H9 (cell line): ENCODE data around the gene KRTAP4-2. TPM values are rescaled to one million over a fixed set of nuclear protein-coding genes. Genes with fewer than 3 reads are reported as not detected.

Experiments used
- DNase-seq: peaks from one replicate; pipeline ENCODE4 v3.0.0-alpha.2; 2017
- H2AFZ ChIP-seq: one replicate; pipeline ENCODE4 v1.6.1; 2013; ENCODE audit warnings: mild to moderate bottlenecking, low read length, control low read depth, moderate library complexity
- H2AK5ac ChIP-seq: 2 replicates; pipeline ENCODE4 v1.6.1; 2013; ENCODE audit warnings: low read length, control low read depth, mixed read lengths; ENCODE audit not compliant: insufficient read length
- H2BK120ac ChIP-seq: one replicate; pipeline ENCODE4 v1.6.1; 2013; ENCODE audit warnings: low read depth, mild to moderate bottlenecking, low read length, control low read depth, inconsistent platforms; ENCODE audit not compliant: poor library complexity, severe bottlenecking
- H2BK12ac ChIP-seq: 2 replicates; pipeline ENCODE4 v1.6.1; 2013; ENCODE audit warnings: low read length, control low read depth, mixed read lengths, low read depth; ENCODE audit not compliant: insufficient read length
- H2BK15ac ChIP-seq: 2 replicates; pipeline ENCODE4 v1.6.1; 2013; ENCODE audit warnings: low read depth, low read length, control low read depth
- H2BK20ac ChIP-seq: one replicate; pipeline ENCODE4 v1.6.1; 2013; ENCODE audit warnings: low read depth, mild to moderate bottlenecking, low read length, control low read depth, inconsistent platforms; ENCODE audit not compliant: poor library complexity, severe bottlenecking
- H2BK5ac ChIP-seq: 2 replicates; pipeline ENCODE4 v1.6.1; 2013; ENCODE audit warnings: low read length, control low read depth, mixed read lengths; ENCODE audit not compliant: insufficient read length
- H3K14ac ChIP-seq: 2 replicates; pipeline ENCODE4 v1.6.1; 2013; ENCODE audit warnings: low read length, control low read depth; ENCODE audit not compliant: insufficient read depth
- H3K18ac ChIP-seq: 2 replicates; pipeline ENCODE4 v1.6.1; 2013; ENCODE audit warnings: low read depth, mild to moderate bottlenecking, mixed read lengths, low read length, control low read depth; ENCODE audit not compliant: insufficient read length
- H3K23ac ChIP-seq: 2 replicates; pipeline ENCODE4 v1.6.1; 2013; ENCODE audit warnings: low read length, control low read depth, mixed read lengths, low read depth; ENCODE audit not compliant: insufficient read length
- H3K23me2 ChIP-seq: 2 replicates; pipeline ENCODE4 v1.6.1; 2013; ENCODE audit warnings: low read depth, mild to moderate bottlenecking, mixed read lengths, low read length, control low read depth; ENCODE audit not compliant: insufficient read length, poor library complexity, severe bottlenecking
- H3K27ac ChIP-seq: 2 replicates; pipeline ENCODE4 v1.5.1; 2013; ENCODE audit warnings: low read length, control low read depth, mixed read lengths, low read depth; ENCODE audit not compliant: insufficient read length
- H3K27me3 ChIP-seq: 2 replicates; pipeline ENCODE4 v1.6.1; 2013; ENCODE audit warnings: low read length, control low read depth, inconsistent platforms; ENCODE audit not compliant: insufficient read depth
- H3K4ac ChIP-seq: 2 replicates; pipeline ENCODE4 v1.6.1; 2013; ENCODE audit warnings: low read depth, mild to moderate bottlenecking, control low read depth, inconsistent platforms, low read length, moderate library complexity
- H3K4me1 ChIP-seq: 2 replicates; pipeline ENCODE4 v1.6.1; 2013; ENCODE audit warnings: low read length, control low read depth, inconsistent platforms; ENCODE audit not compliant: insufficient read depth
- H3K4me2 ChIP-seq: 2 replicates; pipeline ENCODE4 v1.6.1; 2013; ENCODE audit warnings: low read length, control low read depth, mixed read lengths; ENCODE audit not compliant: insufficient read length, insufficient read depth
- H3K56ac ChIP-seq: 2 replicates; pipeline ENCODE4 v1.6.1; 2013; ENCODE audit warnings: low read depth, mild to moderate bottlenecking, mixed read lengths, low read length, control low read depth; ENCODE audit not compliant: insufficient read length
- H3K79me1 ChIP-seq: 2 replicates; pipeline ENCODE4 v1.6.1; 2013; ENCODE audit warnings: low read depth, mild to moderate bottlenecking, moderate library complexity, low read length, control low read depth, inconsistent platforms; ENCODE audit not compliant: insufficient read depth, poor library complexity, severe bottlenecking
- H3K79me2 ChIP-seq: 2 replicates; pipeline ENCODE4 v1.6.1; 2013; ENCODE audit warnings: low read length, control low read depth, inconsistent platforms; ENCODE audit not compliant: insufficient read depth
- H3K9ac ChIP-seq: 2 replicates; pipeline ENCODE4 v1.6.1; 2013; ENCODE audit warnings: low read length, control low read depth, mixed read lengths; ENCODE audit not compliant: insufficient read length; ENCODE audit errors: extremely low read depth
- H3K9me3 ChIP-seq: one replicate; pipeline ENCODE4 v1.6.1; 2013; ENCODE audit warnings: low read depth, low read length, inconsistent platforms; ENCODE audit not compliant: control insufficient read depth
- H3T11ph ChIP-seq: one replicate; pipeline ENCODE4 v1.6.1; 2013; ENCODE audit warnings: mild to moderate bottlenecking, low read length, control low read depth, inconsistent platforms
- H4K20me1 ChIP-seq: one replicate; pipeline ENCODE4 v1.6.1; 2013; ENCODE audit not compliant: control insufficient read depth, insufficient read length, insufficient read depth
- H4K5ac ChIP-seq: 2 replicates; pipeline ENCODE4 v1.6.1; 2013; ENCODE audit warnings: low read depth, mild to moderate bottlenecking, mixed read lengths, low read length, control low read depth; ENCODE audit not compliant: insufficient read length
- H4K8ac ChIP-seq: replicated peaks from 2 replicates; pipeline ENCODE4 v1.6.1; 2013; ENCODE audit warnings: low read length, control low read depth, mixed read lengths, low read depth; ENCODE audit not compliant: insufficient read length
- H4K91ac ChIP-seq: 2 replicates; pipeline ENCODE4 v1.6.1; 2013; ENCODE audit warnings: low read depth, mild to moderate bottlenecking, moderate library complexity, mixed read lengths, low read length, control low read depth; ENCODE audit not compliant: insufficient read length
- H3K27ac Mint-ChIP-seq, 3 experiments: 2 replicates in 2 of 3; 3 replicates in 1 of 3; pipeline ENCODE4 v1.8.0; 2020 to 2021; ENCODE audit warnings: mixed read lengths in 3 of 3, mild to moderate bottlenecking in 1 of 3, moderate library complexity in 1 of 3
- H3K27me3 Mint-ChIP-seq: 2 replicates; pipeline ENCODE4 v1.8.0; 2021; ENCODE audit warnings: low read depth, mild to moderate bottlenecking, moderate library complexity, mixed read lengths
- H3K36me3 Mint-ChIP-seq, 3 experiments: 2 replicates in 2 of 3; 3 replicates in 1 of 3; pipeline ENCODE4 v1.8.0; 2020 to 2021; ENCODE audit warnings: low read depth in 3 of 3, mixed read lengths in 3 of 3; ENCODE audit not compliant: insufficient read depth in 1 of 3
- H3K4me1 Mint-ChIP-seq, 2 experiments: 2 replicates each; pipeline ENCODE4 v1.8.0; 2020; ENCODE audit warnings: mixed read lengths in 2 of 2
- H3K4me3 Mint-ChIP-seq, 2 experiments: 2 replicates in 1 of 2; 3 replicates in 1 of 2; pipeline ENCODE4 v1.8.0; 2020 to 2021; ENCODE audit warnings: mild to moderate bottlenecking in 2 of 2, mixed read lengths in 2 of 2, moderate library complexity in 1 of 2
- H3K9me3 Mint-ChIP-seq, 2 experiments: 2 replicates in 1 of 2; 3 replicates in 1 of 2; pipeline ENCODE4 v1.8.0; 2020; ENCODE audit warnings: mild to moderate bottlenecking in 2 of 2, mixed read lengths in 2 of 2, moderate library complexity in 1 of 2
- CTCF ChIP-seq: fragments of 200-600 bp; sonication (generic); conservative IDR thresholded peaks from 3 replicates; pipeline ENCODE4 v1.8.0; 2021; ENCODE audit warnings: antibody characterized with exemption, mild to moderate bottlenecking
- WGBS: extraction: QIAGEN DNeasy Blood & Tissue Kit; methylation state at CpG from one replicate; pipeline ENCODE4 v1.1.7; 2013; ENCODE audit warnings: missing lambda C conversion rate, low lambda C conversion rate, mixed read lengths; ENCODE audit not compliant: insufficient read length; ENCODE audit errors: extremely low coverage; 5-methylcytosine and 5-hydroxymethylcytosine counted together
- total RNA-seq: library from RNA; stranded (reverse); gene quantifications from 2 replicates; pipeline ENCODE4 v1.2.1, GENCODE V29; 2021

The KRTAP4-2 gene
- total RNA-seq, 1 experiment from 2014 or later = not detected

GRCh38 chr17:41131979-41132378 lies 46.0 kb downstream of the KRTAP4-2 start:
- no peak overlapping the region for H3K27ac Mint-ChIP-seq
- Histone ChIP-seq H3K4me1 (no peaks in the 10 kb centered on the region), H3K79me2 (no peaks in the 10 kb centered on the region), H2BK5ac (no peak overlapping the region), H4K91ac (no peak overlapping the region), H2BK12ac (no peak overlapping the region), H3K23ac (no peak overlapping the region), H2BK120ac (no peak overlapping the region), H4K20me1 (no peaks in the 10 kb centered on the region), H4K8ac (no peak overlapping the region), H3K9me3 (no peaks in the 10 kb centered on the region), H3K79me1 (no peaks in the 10 kb centered on the region), H3K18ac (no peak overlapping the region), H3K4ac (no peak overlapping the region), H3K9ac (no peak overlapping the region), H3K4me2 (no peak overlapping the region), H4K5ac (no peak overlapping the region), H3K56ac (no peak overlapping the region), H2BK15ac (no peak overlapping the region), H3K27me3 (no peaks in the 10 kb centered on the region), H2BK20ac (no peak overlapping the region), H2AK5ac (no peak overlapping the region), H2AFZ (no peak overlapping the region), H3K14ac (no peak overlapping the region), H3K27ac (no peak overlapping the region), H3T11ph (no peak overlapping the region), H3K23me2 (no peaks in the 10 kb centered on the region)
- H3K4me3 Mint-ChIP-seq = no peak overlapping the region
- TF ChIP-seq CTCF = no peak
- no peaks in the 10 kb centered on the region for H3K4me1 Mint-ChIP-seq
- peaks cover 0 to 8% of the 10 kb centered on the region in 2 experiments; a peak in 2 of 5 replicates for H3K9me3 Mint-ChIP-seq
- whole genome bisulfite sequencing = no CpG with 5 or more reads among the region's 3 CpGs
- no peaks in the 10 kb centered on the region for H3K36me3 Mint-ChIP-seq
- H3K27me3 Mint-ChIP-seq = no peaks in the 10 kb centered on the region
- DNase-seq = no peak

Other genes with a start within 250 kb of the KRTAP4-2 start
- not detected in 2 replicates for gene KRT23, start 240.6 kb downstream of the KRTAP4-2 start, total RNA-seq
- gene KRT39, start 211.3 kb downstream of the KRTAP4-2 start, total RNA-seq = not detected in 2 replicates
- gene KRT40, start 193.9 kb downstream of the KRTAP4-2 start, total RNA-seq = not detected in 2 replicates
- gene KRTAP3-3, start 184.1 kb downstream of the KRTAP4-2 start, total RNA-seq = not detected in 2 replicates
- gene KRTAP3-2, start 178.3 kb downstream of the KRTAP4-2 start, total RNA-seq = not detected in 2 replicates
- not detected in 2 replicates for gene KRTAP3-1, start 169.1 kb downstream of the KRTAP4-2 start, total RNA-seq
- gene KRTAP1-5, start 151.0 kb downstream of the KRTAP4-2 start, total RNA-seq = not detected in 2 replicates
- gene KRTAP1-4, start 148.0 kb downstream of the KRTAP4-2 start, total RNA-seq = not detected in 2 replicates
- gene KRTAP1-3, start 143.3 kb downstream of the KRTAP4-2 start, total RNA-seq = not detected in 2 replicates
- gene KRTAP1-1, start 136.8 kb downstream of the KRTAP4-2 start, total RNA-seq = not detected in 2 replicates
- gene KRTAP2-1, start 130.9 kb downstream of the KRTAP4-2 start, total RNA-seq = not detected in 2 replicates
- not detected in 2 replicates for gene KRTAP2-2, start 123.0 kb downstream of the KRTAP4-2 start, total RNA-seq
- not detected in 2 replicates for gene KRTAP2-3, start 118.1 kb downstream of the KRTAP4-2 start, total RNA-seq
- not detected in 2 replicates for gene KRTAP2-4, start 112.3 kb downstream of the KRTAP4-2 start, total RNA-seq
- gene KRTAP4-7, start 94.1 kb downstream of the KRTAP4-2 start, total RNA-seq = not detected in 2 replicates
- gene KRTAP4-8, start 80.1 kb downstream of the KRTAP4-2 start, total RNA-seq = not detected in 2 replicates
- gene KRTAP4-16, start 76.0 kb downstream of the KRTAP4-2 start, total RNA-seq = not detected in 2 replicates
- not detected in 2 replicates for gene KRTAP4-9, start 72.8 kb downstream of the KRTAP4-2 start, total RNA-seq
- gene KRTAP4-11, start 59.8 kb downstream of the KRTAP4-2 start, total RNA-seq = not detected in 2 replicates
- gene KRTAP4-12, start 54.0 kb downstream of the KRTAP4-2 start, total RNA-seq = not detected in 2 replicates
- not detected in 2 replicates for gene KRTAP4-6, start 37.7 kb downstream of the KRTAP4-2 start, total RNA-seq
- not detected in 2 replicates for gene KRTAP4-5, start 28.4 kb downstream of the KRTAP4-2 start, total RNA-seq
- not detected in 2 replicates for gene KRTAP4-4, start 17.5 kb downstream of the KRTAP4-2 start, total RNA-seq
- not detected in 2 replicates for gene KRTAP4-3, start 10.0 kb downstream of the KRTAP4-2 start, total RNA-seq
- gene KRTAP4-1, start 6.7 kb upstream of the KRTAP4-2 start, total RNA-seq = not detected in 2 replicates
- not detected in 2 replicates for gene KRTAP9-1, start 11.7 kb upstream of the KRTAP4-2 start, total RNA-seq
- gene KRTAP9-2, start 48.4 kb upstream of the KRTAP4-2 start, total RNA-seq = not detected in 2 replicates
- gene KRTAP9-3, start 54.2 kb upstream of the KRTAP4-2 start, total RNA-seq = not detected in 2 replicates
- gene KRTAP9-8, start 59.8 kb upstream of the KRTAP4-2 start, total RNA-seq = not detected in 2 replicates
- not detected in 2 replicates for gene KRTAP9-4, start 71.5 kb upstream of the KRTAP4-2 start, total RNA-seq
- gene KRTAP9-9, start 77.2 kb upstream of the KRTAP4-2 start, total RNA-seq = not detected in 2 replicates
- not detected in 2 replicates for gene KRTAP9-6, start 87.2 kb upstream of the KRTAP4-2 start, total RNA-seq
- gene KRTAP9-7, start 97.5 kb upstream of the KRTAP4-2 start, total RNA-seq = not detected in 2 replicates
- gene KRTAP29-1, start 124.6 kb upstream of the KRTAP4-2 start, total RNA-seq = not detected in 2 replicates
- gene KRTAP16-1, start 131.1 kb upstream of the KRTAP4-2 start, total RNA-seq = not detected in 2 replicates
- gene KRTAP17-1, start 137.5 kb upstream of the KRTAP4-2 start, total RNA-seq = not detected in 2 replicates
- gene KRT33A, start 172.6 kb upstream of the KRTAP4-2 start, total RNA-seq = not detected in 2 replicates
- gene KRT33B, start 191.6 kb upstream of the KRTAP4-2 start, total RNA-seq = not detected in 2 replicates
- gene KRT34, start 204.1 kb upstream of the KRTAP4-2 start, total RNA-seq = not detected in 2 replicates
- gene KRT31, start 219.4 kb upstream of the KRTAP4-2 start, total RNA-seq = not detected in 2 replicates
- not detected in 2 replicates for gene KRT37, start 246.4 kb upstream of the KRTAP4-2 start, total RNA-seq